Activated CD4-positive, CD25-positive, alpha-beta regulatory T cell treated with anti-CD3 and anti-CD28 coated beads, Interleukin-2, amount 50 U/mL, for 16 hours (primary cell): ENCODE data around the gene GABBR2.

Experiments used
- DNase-seq: peaks from one replicate; pipeline ENCODE4 v3.0.0-alpha.2; 2020; ENCODE audit warnings: low read depth, low spot score

GABBR2 gene

DNA sequence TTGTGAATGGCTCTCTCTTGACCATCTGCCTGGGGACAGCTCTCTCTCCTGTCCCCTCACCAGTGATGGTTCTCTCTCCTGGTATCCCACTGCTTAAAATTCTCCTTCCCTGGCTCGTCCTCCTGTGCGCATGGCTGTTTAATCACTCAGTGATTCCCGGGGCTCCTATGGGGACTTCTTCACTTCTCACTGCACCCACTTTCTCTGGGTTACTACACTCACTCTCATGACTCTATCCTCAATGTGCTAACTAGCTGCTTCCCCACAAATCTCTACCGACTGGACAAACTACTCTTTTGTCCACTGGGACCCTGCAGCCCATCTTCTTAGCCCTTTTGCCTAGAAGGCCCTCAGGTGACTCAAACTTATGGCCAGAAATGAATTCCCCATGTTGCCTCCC, 364.2 kb downstream of the GABBR2 start:
- DNase-seq = no peak

DNA sequence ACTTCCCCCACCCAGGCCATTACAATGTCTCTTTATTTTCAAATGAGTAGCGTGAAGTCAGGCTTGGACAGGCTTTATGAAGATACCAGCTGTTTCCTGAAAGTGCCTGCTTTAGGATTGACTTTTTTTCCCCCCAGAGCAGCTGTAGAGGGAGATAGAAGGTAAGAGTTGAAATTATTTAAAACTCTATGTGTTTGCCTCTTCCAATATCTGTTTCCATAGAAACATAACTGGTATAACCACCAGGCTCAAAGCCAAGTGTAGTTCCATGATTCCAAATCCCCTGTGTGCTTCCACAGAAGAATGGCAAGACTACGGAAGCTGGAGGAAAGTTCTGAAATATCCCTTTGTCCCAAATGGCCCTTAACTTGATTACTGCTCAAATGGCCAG, 365.9 kb downstream of the GABBR2 start:
- no peak for DNase-seq

GRCh38 chr9:98342098-98342819, 366.5 kb downstream of the GABBR2 start:
- no peak for DNase-seq

DNA sequence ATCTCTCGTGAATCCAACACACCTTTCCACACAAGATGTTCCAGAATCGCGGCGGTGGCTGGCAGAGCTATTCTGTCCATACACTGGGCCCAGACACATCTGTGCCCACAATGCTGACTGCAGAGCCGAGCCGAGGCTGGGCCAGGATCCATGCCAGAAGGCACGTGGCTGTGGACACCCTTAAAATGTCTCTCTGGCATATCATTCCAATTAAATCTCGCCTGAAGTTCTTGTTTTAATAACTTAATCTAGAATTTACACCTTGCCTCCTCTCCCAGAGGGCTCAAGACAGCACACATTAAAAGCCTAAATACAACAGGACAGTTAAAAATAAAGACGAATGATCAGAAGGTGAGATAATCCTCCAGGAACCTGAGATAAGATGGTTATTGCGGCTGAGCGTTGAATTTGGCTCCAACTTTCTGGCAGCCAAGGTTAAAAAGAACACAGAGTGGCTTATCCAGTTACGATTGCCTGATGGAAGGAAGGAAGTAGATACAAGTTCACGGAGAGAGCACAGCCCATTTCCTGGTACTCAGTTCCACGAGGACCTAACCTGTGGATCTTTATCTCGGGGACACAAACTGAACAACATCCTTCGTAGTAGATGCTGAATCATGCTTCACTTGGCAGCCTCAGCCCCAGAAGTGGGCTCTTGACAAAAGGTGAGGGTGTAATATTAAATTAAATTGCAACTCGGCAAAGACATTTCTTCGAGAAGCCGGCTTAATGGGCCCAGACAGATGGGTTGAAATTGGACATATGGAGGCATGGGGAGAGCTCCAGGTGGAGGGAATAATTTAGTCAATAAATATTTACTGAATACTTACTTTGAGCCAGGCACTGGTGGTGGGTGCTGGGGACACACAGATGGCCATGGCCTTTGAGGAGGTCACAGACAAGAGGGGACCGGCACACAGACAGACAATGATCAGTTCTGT, 367.3 kb downstream of the GABBR2 start:
- no peak for DNase-seq

DNA sequence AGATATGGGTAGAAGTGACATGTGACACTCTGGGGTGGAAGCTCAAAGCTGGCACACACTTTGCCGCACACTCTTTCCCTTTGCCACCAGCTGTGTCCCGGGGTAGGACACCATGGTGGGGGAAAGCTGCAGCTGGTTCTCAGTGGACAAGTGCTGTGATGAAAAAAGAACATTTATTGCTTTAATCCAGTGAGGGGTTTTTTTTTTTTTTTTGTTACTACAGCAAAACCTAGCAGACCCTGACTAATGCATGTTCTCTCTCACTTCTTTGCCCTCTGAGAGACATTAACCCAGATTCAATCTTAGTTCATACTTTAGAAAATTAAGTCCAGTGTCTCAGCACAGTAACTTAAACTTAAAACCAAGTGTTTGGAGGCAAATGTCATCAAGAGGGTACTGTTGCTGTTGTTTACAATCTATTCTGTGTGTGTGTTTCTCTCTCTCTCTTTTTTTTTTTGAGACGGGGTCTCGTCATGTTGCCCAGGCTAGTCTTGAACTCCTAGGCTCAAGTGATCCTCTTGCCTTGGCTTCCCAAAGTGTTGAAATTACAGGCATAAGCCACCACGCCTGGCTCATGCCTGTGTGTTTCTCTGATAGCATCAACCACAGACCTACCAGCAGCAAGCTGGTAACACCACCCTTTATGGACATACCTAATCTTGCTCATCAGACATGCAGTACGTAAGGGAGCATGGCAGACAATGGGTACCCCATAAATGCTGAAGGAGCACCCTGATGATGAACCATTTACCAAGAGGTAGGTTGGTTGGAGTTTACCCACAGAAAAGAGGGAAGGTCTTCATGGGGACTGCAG, 368.5 kb downstream of the GABBR2 start:
- no peak for DNase-seq

GRCh38 chr9:98335661-98336060, 373.1 kb downstream of the GABBR2 start:
- DNase-seq = no peak

DNA sequence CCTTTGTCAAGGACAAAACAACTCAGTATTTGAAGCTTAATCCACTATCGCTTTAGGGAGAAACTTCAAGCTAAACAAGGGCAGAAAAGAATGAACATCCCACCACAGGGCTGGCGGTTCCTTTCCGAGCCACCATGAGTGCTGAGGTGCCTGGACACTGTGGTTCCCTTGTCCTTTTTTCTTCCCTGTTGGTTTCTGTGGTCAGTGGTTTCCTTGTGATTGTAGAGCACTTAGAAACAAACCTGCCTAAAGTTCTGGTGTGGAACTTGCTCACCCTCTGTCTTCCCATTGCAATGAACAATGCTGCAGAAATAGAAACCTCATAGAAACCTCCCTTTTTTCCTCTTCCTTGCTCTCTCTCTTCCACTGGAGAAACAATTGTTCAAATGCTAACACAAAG, 373.9 kb downstream of the GABBR2 start:
- DNase-seq = no peak

DNA sequence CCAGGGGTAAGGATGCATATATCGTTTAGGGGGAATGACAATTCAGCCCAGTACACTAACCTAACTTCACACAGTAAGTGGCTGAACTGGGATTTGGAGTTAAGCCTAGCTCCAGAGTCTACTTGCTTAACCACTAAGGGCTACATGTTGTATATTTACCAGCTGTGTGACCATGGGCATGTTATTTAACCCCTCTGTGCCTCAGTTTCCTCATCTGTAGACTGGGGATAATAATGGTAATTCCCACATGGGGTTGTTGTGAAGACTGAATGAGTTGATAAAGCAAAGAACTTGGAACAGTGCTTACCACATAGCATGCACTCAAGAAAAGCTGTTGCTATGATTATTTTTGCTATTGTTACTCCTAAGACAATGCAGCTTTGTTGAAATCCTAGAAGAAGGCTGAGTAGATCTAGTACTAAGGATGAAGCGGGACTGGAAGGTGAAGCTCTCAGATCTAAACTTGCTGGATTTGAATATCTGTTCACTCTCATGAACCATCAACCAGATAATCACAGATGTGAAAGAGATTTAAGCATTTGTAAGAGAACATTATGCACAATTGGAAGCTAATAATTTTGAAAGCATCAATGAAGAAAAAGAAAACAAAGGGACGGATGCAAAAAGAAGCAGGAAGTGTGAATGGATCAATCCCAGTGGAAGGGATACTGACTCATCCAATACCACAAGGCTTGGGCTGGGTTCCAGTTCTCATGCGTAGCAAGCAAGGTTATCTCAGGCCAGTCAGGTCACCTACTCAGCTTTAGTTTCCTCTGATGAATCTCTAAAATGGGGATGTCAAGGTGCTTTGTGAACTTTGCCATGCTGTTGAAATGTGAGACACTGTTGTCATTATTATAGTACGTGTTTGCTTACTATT, 374.8 kb downstream of the GABBR2 start:
- DNase-seq = no peak

- DNase-seq = no peak
Observed at GRCh38 chr9:98332405-98332831, 376.3 kb downstream of the GABBR2 start.

DNA sequence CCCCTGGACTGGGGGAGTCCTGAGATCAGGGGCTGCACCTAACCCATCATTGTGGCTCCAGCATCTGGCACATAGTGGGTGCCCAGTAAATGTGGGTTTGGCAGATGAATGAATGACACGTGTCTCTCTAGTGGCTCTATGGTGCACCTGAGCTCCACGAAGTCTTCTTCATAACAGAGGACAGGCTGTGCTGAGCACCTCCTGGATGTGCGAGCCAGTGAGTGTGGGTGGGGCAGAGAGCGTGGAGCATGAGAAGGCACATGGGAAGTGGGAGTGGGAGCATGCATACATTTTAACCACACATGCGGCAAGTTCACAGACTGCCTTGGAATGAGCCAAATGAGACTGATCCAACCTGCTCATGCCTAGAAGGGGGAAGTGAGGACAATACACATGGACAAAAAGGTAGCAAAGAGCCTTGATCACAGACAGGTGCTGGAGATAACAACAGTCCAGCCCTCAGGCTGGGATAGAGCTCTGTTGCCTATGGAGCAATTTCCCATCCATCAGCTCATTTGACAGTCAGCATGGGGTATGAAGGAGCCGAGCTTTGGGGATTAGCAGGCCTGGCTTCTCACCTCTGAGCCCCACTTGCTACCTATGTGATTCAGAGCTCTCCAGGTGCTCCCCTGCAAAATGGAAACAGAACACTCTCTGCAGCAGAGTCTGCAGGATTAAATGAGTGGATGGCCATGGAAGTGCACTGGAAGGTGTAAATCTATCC, 377.0 kb downstream of the GABBR2 start:
- DNase-seq = no peak

DNA sequence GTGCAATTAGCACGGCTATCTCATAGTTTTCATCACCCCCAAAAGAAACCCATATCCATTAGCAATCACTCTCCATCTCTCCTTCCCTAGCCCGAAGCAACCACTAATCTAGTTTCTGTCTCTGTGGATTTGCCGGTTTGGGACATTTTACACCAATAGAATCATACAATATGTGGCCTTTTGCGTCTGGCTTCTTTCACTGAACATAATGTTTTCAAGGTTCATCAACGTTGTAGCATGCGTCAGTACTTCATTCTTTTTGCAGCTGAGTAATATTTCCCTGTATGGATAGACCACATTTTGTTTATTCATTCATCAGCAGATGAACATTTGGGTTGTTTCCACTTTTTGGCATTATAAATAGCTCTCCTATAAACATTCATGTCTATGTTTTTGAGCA, 377.9 kb downstream of the GABBR2 start:
- no peak for DNase-seq

DNA sequence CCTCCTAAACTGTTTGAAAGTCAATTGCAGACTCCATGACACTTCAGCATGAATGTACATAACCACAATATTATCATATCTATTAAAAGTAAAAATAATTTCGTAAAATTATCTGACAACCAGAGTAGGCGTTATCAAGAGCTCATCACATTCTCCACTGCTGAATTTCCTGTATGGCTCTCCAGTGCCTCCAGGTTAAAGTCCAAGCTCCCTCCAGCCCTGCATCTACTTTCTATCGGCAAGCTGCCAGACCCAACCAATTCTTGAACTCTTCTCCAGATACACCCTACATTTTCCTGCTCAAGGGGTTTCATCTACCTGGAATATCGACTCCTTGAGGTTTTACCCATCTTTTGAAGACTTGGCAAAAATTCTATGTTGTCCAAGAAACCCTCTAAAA, 378.8 kb downstream of the GABBR2 start:
- no peak for DNase-seq

- no peak for DNase-seq
Observed at GRCh38 chr9:98329281-98329680, 379.5 kb downstream of the GABBR2 start.

- no peak for DNase-seq
Observed at GRCh38 chr9:98328770-98329169, 380.0 kb downstream of the GABBR2 start.

- no peak for DNase-seq
Observed at GRCh38 chr9:98328141-98328540, 380.6 kb downstream of the GABBR2 start.

GRCh38 chr9:98327249-98327561, 381.5 kb downstream of the GABBR2 start:
- DNase-seq = no peak

- no peak for DNase-seq
Observed at GRCh38 chr9:98326459-98327248, 382.1 kb downstream of the GABBR2 start.

GRCh38 chr9:98324801-98325200, 383.9 kb downstream of the GABBR2 start:
- DNase-seq = no peak

- no peak for DNase-seq
Observed at GRCh38 chr9:98323831-98324135, 385.0 kb downstream of the GABBR2 start.
